ENCODE measurements around the gene SLC51B.

DNA sequence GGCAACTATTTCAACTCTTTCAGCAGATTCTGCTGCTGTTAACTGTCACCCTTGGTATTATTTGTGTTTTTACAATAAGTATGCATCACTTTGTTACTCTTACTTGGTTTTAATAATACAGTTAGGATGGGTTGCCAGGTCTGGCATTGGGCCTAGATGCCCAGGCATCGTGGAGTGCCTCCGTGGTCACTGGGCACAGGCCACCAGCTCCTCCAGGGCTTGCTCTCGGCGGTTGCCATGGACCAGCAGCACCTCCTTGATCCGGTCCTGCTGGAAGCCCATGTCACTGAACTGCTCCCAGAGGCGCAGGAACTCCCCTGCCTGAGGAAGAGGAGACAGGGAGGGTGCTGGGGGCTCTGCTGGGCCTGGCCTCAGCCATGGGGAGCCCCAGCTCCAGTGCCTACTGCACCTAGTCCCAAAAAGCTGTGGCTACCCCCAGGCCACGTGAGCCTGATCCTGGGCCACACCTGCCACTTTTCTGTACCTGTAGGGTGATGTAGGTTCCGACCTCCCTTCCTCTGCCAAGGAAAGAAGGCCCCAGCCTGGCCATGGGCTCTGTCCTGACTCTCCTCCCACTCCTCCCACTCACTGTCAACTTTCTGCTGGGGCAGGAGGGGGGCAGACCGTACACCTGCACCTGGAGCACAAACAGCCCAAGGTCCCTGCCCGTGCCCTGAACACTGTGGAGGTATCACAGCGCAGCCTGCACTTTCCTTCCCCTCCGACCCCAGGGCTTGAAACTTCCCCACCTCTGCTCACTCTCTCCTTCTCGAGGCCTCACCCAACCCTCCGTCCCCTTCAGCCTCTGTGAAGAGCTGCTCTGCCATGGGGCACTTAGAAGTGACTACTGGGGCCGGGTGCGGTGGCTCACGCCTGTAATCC, 48.0 kb downstream of the SLC51B start:
- TF ChIP-seq, protein P1, sequence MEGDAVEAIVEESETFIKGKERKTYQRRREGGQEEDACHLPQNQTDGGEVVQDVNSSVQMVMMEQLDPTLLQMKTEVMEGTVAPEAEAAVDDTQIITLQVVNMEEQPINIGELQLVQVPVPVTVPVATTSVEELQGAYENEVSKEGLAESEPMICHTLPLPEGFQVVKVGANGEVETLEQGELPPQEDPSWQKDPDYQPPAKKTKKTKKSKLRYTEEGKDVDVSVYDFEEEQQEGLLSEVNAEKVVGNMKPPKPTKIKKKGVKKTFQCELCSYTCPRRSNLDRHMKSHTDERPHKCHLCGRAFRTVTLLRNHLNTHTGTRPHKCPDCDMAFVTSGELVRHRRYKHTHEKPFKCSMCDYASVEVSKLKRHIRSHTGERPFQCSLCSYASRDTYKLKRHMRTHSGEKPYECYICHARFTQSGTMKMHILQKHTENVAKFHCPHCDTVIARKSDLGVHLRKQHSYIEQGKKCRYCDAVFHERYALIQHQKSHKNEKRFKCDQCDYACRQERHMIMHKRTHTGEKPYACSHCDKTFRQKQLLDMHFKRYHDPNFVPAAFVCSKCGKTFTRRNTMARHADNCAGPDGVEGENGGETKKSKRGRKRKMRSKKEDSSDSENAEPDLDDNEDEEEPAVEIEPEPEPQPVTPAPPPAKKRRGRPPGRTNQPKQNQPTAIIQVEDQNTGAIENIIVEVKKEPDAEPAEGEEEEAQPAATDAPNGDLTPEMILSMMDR (IDR thresholded peaks at IDR 0.05; ENCODE audit: low read depth, low read length, poor library complexity, severe bottlenecking) = no peak
- TF ChIP-seq EZH2phosphoT487 (IDR thresholded peaks at IDR 0.05; ENCODE audit: borderline replicate concordance, low read length) = no peak
